Omental fat pad (tissue), 4 donors: ENCODE results near the gene YIPF4. TPM values are rescaled to one million over a fixed set of nuclear protein-coding genes. Genes with fewer than 3 reads are reported as not detected.
"Not testable (repeated sequence)": the region's sequence is repeated elsewhere in the genome, so short reads cannot be mapped to it uniquely, and the experiment has no call there.

Experiments
- ATAC-seq: fragments of 150-250 bp; one replicate; pipeline ENCODE4 v1.9.1; 2016; ENCODE audit warnings: mild to moderate bottlenecking, moderate library complexity; ENCODE audit not compliant: low FRiP score
- DNase-seq: peaks from one replicate; pipeline ENCODE4 v3.0.0-alpha.2; 2019; ENCODE audit warnings: low spot score
- CTCF ChIP-seq, 3 donors: fragments of 450-650 bp; IDR thresholded peaks; one replicate each; pipeline ENCODE4 v1.5.1; 2016 to 2017; ENCODE audit warnings: antibody characterized with exemption in 3 of 3, mild to moderate bottlenecking in 3 of 3, moderate library complexity in 2 of 3
- total RNA-seq, 4 donors: library from RNA; depleted of rRNA; stranded (reverse); fragments of >200 nt; gene quantifications; one replicate each; pipeline ENCODE4 v1.1.0, GENCODE V29; 2016

The YIPF4 gene
- total RNA-seq, 4 donors from 2014 or later, result 12.2 to 33.9 (median 16.9) TPM

- peak; percentile 27 for ATAC-seq
- DNase-seq, result no peak
Measured at GRCh38 chr2:32357318-32358110, 79.8 kb downstream of the YIPF4 start.

GRCh38 chr2:32358111-32358482 is 80.4 kb downstream of the YIPF4 start:
- ATAC-seq (peak; percentile 16), DNase-seq (no peak)
- TF ChIP-seq CTCF (IDR thresholded peaks at IDR 0.05), result no peak

More at GRCh38 chr2:32357318-32358110, 79.8 kb downstream of the YIPF4 start:
- TF ChIP-seq CTCF (IDR thresholded peaks at IDR 0.05), result no peak

- DNase-seq (no peak), ATAC-seq (no peak)
- TF ChIP-seq CTCF (IDR thresholded peaks at IDR 0.05), result no peak
Measured at GRCh38 chr2:32360416-32360815, 82.7 kb downstream of the YIPF4 start.

- ATAC-seq, result not testable (repeated sequence)
Measured at GRCh38 chr2:32362997-32363396, 85.3 kb downstream of the YIPF4 start.

GRCh38 chr2:32363597-32363996 is 85.9 kb downstream of the YIPF4 start:
- ATAC-seq, result no peak
- no peak for TF ChIP-seq CTCF (IDR thresholded peaks at IDR 0.05)

More at GRCh38 chr2:32362997-32363396, 85.3 kb downstream of the YIPF4 start:
- not testable (repeated sequence) for DNase-seq

GRCh38 chr2:32364290-32364689 is 86.6 kb downstream of the YIPF4 start:
- not testable (repeated sequence) for DNase-seq, ATAC-seq

More at GRCh38 chr2:32363597-32363996, 85.9 kb downstream of the YIPF4 start:
- DNase-seq, result no peak

GRCh38 chr2:32365679-32366078 is 88.0 kb downstream of the YIPF4 start:
- not testable (repeated sequence) for ATAC-seq, DNase-seq

Other genes starting within 250 kb of the YIPF4 start
- 10 to 100 TPM; 29.2 to 55.5 (median 44.6) TPM for gene DPY30, start 238.1 kb upstream of the YIPF4 start, total RNA-seq
- 10 to 100 TPM; 13.2 to 23.3 (median 15.9) TPM for gene SPAST, start 214.3 kb upstream of the YIPF4 start, total RNA-seq
- 10 to 100 TPM; 16.0 to 23.0 (median 19.8) TPM for gene SLC30A6, start 112.0 kb upstream of the YIPF4 start, total RNA-seq
- 1 to 10 TPM; 2.8 to 8.9 (median 6.7) TPM for gene NLRC4, start 13.0 kb upstream of the YIPF4 start, total RNA-seq
- gene BIRC6, start 79.1 kb downstream of the YIPF4 start, total RNA-seq, result 100 to 1,000 TPM; 118 to 226 (median 151) TPM